LNCaP clone FGC (cell line): ENCODE results near the gene ITGA4.

Experiments used
- DNase-seq: peaks from one replicate; pipeline ENCODE4 v3.0.0-alpha.2; 2011; ENCODE audit warnings: low read depth
- H3K4me3 ChIP-seq: 2 replicates; pipeline ENCODE4 v1.5.1; 2011; ENCODE audit warnings: mild to moderate bottlenecking, low read depth, low read length, control low read depth
- TF ChIP-seq, protein P1 (sequence below): IDR thresholded peaks from 2 replicates; pipeline ENCODE4 v1.5.1; 2012; ENCODE audit warnings: mild to moderate bottlenecking; ENCODE audit not compliant: control insufficient read depth, insufficient read depth; ENCODE audit errors: extremely low read depth

Gene ITGA4

DNA sequence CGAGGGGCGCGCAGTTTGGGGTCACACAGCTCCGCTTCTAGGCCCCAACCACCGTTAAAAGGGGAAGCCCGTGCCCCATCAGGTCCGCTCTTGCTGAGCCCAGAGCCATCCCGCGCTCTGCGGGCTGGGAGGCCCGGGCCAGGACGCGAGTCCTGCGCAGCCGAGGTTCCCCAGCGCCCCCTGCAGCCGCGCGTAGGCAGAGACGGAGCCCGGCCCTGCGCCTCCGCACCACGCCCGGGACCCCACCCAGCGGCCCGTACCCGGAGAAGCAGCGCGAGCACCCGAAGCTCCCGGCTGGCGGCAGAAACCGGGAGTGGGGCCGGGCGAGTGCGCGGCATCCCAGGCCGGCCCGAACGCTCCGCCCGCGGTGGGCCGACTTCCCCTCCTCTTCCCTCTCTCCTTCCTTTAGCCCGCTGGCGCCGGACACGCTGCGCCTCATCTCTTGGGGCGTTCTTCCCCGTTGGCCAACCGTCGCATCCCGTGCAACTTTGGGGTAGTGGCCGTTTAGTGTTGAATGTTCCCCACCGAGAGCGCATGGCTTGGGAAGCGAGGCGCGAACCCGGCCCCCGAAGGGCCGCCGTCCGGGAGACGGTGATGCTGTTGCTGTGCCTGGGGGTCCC, at the start of gene ITGA4:
TSS of gene ITGA4 (plus strand) at position 266 of the 620 bp plus-strand sequence. CDS start at position 535, 269 bp downstream.
- DNase-seq = no peak
- H3K4me3 ChIP-seq = no peak within 1 kb of the TSS
- TF ChIP-seq, protein P1, sequence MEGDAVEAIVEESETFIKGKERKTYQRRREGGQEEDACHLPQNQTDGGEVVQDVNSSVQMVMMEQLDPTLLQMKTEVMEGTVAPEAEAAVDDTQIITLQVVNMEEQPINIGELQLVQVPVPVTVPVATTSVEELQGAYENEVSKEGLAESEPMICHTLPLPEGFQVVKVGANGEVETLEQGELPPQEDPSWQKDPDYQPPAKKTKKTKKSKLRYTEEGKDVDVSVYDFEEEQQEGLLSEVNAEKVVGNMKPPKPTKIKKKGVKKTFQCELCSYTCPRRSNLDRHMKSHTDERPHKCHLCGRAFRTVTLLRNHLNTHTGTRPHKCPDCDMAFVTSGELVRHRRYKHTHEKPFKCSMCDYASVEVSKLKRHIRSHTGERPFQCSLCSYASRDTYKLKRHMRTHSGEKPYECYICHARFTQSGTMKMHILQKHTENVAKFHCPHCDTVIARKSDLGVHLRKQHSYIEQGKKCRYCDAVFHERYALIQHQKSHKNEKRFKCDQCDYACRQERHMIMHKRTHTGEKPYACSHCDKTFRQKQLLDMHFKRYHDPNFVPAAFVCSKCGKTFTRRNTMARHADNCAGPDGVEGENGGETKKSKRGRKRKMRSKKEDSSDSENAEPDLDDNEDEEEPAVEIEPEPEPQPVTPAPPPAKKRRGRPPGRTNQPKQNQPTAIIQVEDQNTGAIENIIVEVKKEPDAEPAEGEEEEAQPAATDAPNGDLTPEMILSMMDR = no peak

GRCh38 chr2:181408861-181409260, 48.3 kb upstream of the ITGA4 start:
- H3K4me3 ChIP-seq = no peak overlapping the region
- DNase-seq = no peak
- TF ChIP-seq, protein P1 = no peak

DNA sequence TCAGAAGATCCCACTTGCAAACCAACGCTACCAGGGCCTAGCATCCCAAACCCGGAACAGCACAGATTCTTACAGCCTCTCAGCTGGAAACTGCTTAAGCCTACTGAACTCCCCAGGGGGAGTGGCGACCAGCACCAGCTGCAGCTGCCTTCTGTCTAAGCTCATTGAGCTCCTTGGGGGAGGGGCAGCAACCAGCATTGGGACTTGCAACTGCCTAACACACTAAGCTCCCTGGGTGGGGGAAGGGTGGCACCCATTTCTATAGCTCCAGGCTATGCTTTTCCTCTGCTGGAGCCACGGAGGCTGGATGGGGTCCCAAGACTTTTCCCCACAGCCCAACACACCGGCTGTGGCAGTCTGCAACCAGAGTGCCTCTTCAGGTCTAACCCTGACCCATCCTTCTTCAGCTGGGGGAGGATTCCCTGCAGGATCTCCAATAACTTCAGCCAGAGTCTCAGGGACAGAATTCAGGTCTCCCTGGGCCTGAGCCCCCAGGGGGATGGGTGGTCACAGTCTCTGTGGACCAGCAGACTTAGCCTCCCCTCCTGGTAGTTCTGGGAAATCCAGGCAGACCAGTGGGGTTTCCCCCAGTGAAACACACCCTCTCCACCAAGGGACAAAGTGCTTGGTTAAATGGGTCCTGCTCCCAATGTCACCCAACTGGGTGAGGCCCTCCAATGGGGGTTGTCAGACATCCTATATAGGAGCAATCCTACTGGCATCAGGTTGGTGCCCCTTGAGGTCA, 45.9 kb upstream of the ITGA4 start:
- TF ChIP-seq, protein P1 = no peak
- H3K4me3 ChIP-seq = no peak overlapping the region
- no peak for DNase-seq

DNA sequence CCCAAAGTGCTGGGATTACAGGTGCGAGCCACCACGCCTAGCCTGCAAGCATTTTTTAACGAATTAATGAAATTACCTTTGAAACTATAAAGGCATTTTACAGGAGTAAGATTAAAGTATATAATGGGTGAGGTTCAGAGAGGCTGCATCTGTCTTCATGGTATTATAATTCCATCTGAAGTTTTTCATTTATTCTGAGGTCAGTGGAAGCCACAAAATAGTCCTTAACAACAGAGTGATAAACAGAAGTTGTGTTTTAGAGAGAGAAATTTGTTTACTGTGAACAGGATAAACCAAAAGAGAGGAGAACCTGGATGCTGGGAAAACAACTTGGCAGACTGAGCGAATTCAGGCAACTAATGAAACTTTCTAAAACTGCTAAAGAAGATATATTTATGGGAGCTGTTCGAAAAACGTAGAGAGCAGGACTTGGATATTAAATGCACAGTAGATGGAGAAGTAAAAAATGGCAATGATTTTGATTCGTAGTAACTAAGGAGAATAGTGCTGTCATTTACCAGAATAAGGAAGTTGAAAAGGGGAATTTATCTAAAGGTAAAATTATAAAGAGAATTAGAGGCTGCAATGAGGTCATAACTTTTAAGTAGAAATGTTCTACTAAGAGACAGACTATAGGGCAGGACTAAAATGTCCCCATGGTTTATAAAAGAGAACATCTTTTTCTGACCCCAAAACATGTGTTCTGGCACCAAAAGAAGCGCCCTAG, 37.9 kb upstream of the ITGA4 start:
- no peak overlapping the region for H3K4me3 ChIP-seq
- DNase-seq = no peak
- TF ChIP-seq, protein P1 = no peak

- DNase-seq = no peak
- no peak overlapping the region for H3K4me3 ChIP-seq
- TF ChIP-seq, protein P1 = no peak
These were observed 36.7 kb upstream of the ITGA4 start for GRCh38 chr2:181420259-181421130.

DNA sequence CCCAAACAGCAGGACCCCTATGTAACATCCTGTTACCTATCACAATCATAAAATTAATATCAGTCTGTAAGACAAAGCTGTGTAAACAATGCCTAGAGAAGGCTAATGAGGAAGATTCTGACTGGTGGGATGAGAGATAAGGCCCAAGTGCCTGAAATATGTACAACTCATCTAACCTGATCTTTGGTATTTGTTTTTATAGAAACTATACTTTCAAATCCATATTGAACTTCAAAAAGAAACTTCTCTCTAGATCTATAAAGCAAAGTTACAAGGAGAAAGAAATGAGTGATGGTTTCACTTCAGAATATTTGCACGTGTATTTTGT, 36.1 kb upstream of the ITGA4 start:
- no peak for DNase-seq
- H3K4me3 ChIP-seq = no peak overlapping the region
- TF ChIP-seq, protein P1 = no peak
